Uterus (tissue), 4 donors: ENCODE results near the gene PLA2G3. TPM values are rescaled to one million over a fixed set of nuclear protein-coding genes. Genes with fewer than 3 reads are reported as not detected.

Experiments
- DNase-seq, 2 donors: peaks; one replicate each; pipeline ENCODE4 v3.0.0-alpha.2; 2019 to 2020
- H3K27ac ChIP-seq, 2 donors: fragments of 200-600 bp; sonication (generic); 1 replicate in 1 of 2; 2 replicates in 1 of 2; pipeline ENCODE4 v1.5.1; 2016 to 2018
- H3K27me3 ChIP-seq, 2 donors: fragments of 200-600 bp; sonication (generic); one replicate each; pipeline ENCODE4 v1.5.1; 2018 to 2019; ENCODE audit warnings: control low read depth in 1 of 2
- H3K36me3 ChIP-seq, 2 donors: fragments of 200-600 bp; sonication (generic); one replicate each; pipeline ENCODE4 v1.5.1; 2019; ENCODE audit warnings: control low read depth in 1 of 2
- H3K4me1 ChIP-seq, 2 donors: fragments of 200-600 bp; sonication (generic); one replicate each; pipeline ENCODE4 v1.5.1; 2018 to 2019; ENCODE audit warnings: control low read depth in 1 of 2
- H3K4me3 ChIP-seq, 2 donors: fragments of 200-600 bp; sonication (generic); 1 replicate in 1 of 2; 2 replicates in 1 of 2; pipeline ENCODE4 v1.5.1; 2018 to 2019; ENCODE audit warnings: mild to moderate bottlenecking in 1 of 2
- H3K9me3 ChIP-seq, 2 donors: fragments of 200-600 bp; sonication (generic); one replicate each; pipeline ENCODE4 v1.5.1; 2019; ENCODE audit warnings: control low read depth in 1 of 2
- CTCF ChIP-seq, 4 experiments: fragments of 200-600 bp in 2 of 4; fragments of 450-650 bp in 2 of 4; sonication (generic) in 2 of 4; IDR thresholded peaks; one replicate each; pipeline ENCODE4 v1.5.1; 2016 to 2019; ENCODE audit warnings: antibody characterized with exemption in 4 of 4, mild to moderate bottlenecking in 2 of 4, moderate library complexity in 1 of 4
- POLR2A ChIP-seq, 2 donors: fragments of 450-650 bp; IDR thresholded peaks; one replicate each; pipeline ENCODE4 v1.6.1; 2016; ENCODE audit warnings: antibody characterized with exemption in 2 of 2, mild to moderate bottlenecking in 1 of 2, moderate library complexity in 1 of 2
- intact Hi-C: fragments of 100-400 bp; cut with DNase I; formaldehyde crosslinking; loops from one replicate; pipeline ENCODE4 v1.15.1; 2023; ENCODE audit warnings: low total_unique reads
- total RNA-seq, 4 donors: library from RNA; depleted of rRNA in 3 of 4; stranded (reverse); fragments of >200 nt in 3 of 4; gene quantifications; one replicate each; pipeline versions ENCODE4 v1.1.0 to v1.2.4, GENCODE V29; 2014 to 2023
- donor health status: DM: yes; HTN: yes; CAD: no.

The PLA2G3 gene
- total RNA-seq, 4 donors from 2014 or later, result not detected

- TF ChIP-seq POLR2A (IDR thresholded peaks at IDR 0.05), result peak; percentile 59 to 61
- TF ChIP-seq CTCF (IDR thresholded peaks at IDR 0.05), result no peak
- Histone ChIP-seq H3K27me3 (no peaks in the 10 kb centered on the region), H3K36me3 (no peaks in the 10 kb centered on the region), H3K27ac (peak overlapping the region; percentile 96), H3K4me3 (peak overlapping the region; percentile 25), H3K4me1 (peaks cover 7 to 17% of the 10 kb centered on the region in 2 donors), H3K9me3 (no peaks in the 10 kb centered on the region)
- intact Hi-C loops, result no loop called here
- peak; percentile 79 to 88 for DNase-seq
Observed at GRCh38 chr22:31091106-31091975, 49.0 kb downstream of the PLA2G3 start.

- intact Hi-C loops, result no loop called here
- DNase-seq, result peak; percentile 77 to 91
- H3K9me3 ChIP-seq, result no peaks in the 10 kb centered on the region
- H3K27ac ChIP-seq, result peak overlapping the region; percentile 96 to 98
- peaks cover 7 to 20% of the 10 kb centered on the region in 2 donors for H3K4me1 ChIP-seq
- no peaks in the 10 kb centered on the region for H3K36me3 ChIP-seq
- H3K4me3 ChIP-seq, result peak overlapping the region in 1 of 2 donors; percentile 25
- no peaks in the 10 kb centered on the region for H3K27me3 ChIP-seq
- TF ChIP-seq POLR2A (IDR thresholded peaks at IDR 0.05) (peak; percentile 30 to 37), CTCF (IDR thresholded peaks at IDR 0.05) (no peak)
Observed at GRCh38 chr22:31090217-31091085, 49.9 kb downstream of the PLA2G3 start.

GRCh38 chr22:31089160-31090100 lies 50.9 kb downstream of the PLA2G3 start:
- H3K4me3 ChIP-seq, result no peak overlapping the region
- DNase-seq, result peak; percentile 73
- H3K27me3 ChIP-seq, result no peaks in the 10 kb centered on the region
- H3K27ac ChIP-seq, result peak overlapping the region; percentile 96 to 98
- H3K9me3 ChIP-seq, result no peaks in the 10 kb centered on the region
- intact Hi-C loops, result no loop called here
- TF ChIP-seq POLR2A (IDR thresholded peaks at IDR 0.05), result no peak
- peak; percentile 73 to 88 (median 78) for TF ChIP-seq CTCF (IDR thresholded peaks at IDR 0.05)
- H3K4me1 ChIP-seq, result peaks cover 7 to 20% of the 10 kb centered on the region in 2 donors
- H3K36me3 ChIP-seq, result no peaks in the 10 kb centered on the region

GRCh38 chr22:31088233-31088986 lies 51.9 kb downstream of the PLA2G3 start:
- H3K9me3 ChIP-seq, result no peaks in the 10 kb centered on the region
- H3K27ac ChIP-seq, result peak overlapping the region; percentile 96 to 98
- intact Hi-C loops, result no loop called here
- no peaks in the 10 kb centered on the region for H3K36me3 ChIP-seq
- no peak overlapping the region for H3K4me3 ChIP-seq
- no peaks in the 10 kb centered on the region for H3K27me3 ChIP-seq
- H3K4me1 ChIP-seq, result peaks cover 7 to 20% of the 10 kb centered on the region in 2 donors
- no peak for TF ChIP-seq POLR2A (IDR thresholded peaks at IDR 0.05)
- no peak for DNase-seq
